AG08396 (cell line): ENCODE results near the gene MAP2K5.
"Not testable (repeated sequence)": the region's sequence is repeated elsewhere in the genome, so short reads cannot be mapped to it uniquely, and the experiment has no call there.

ENCODE experiments used
- DNase-seq: peaks from one replicate; pipeline ENCODE4 v3.0.0; 2012; ENCODE audit warnings: low spot score, mixed read lengths

The MAP2K5 gene

GRCh38 chr15:67601073-67601472, 58.6 kb downstream of the MAP2K5 start:
- DNase-seq: no peak

- no peak for DNase-seq
Measured at GRCh38 chr15:67603063-67603462, 60.6 kb downstream of the MAP2K5 start.

GRCh38 chr15:67605871-67606270, 63.4 kb downstream of the MAP2K5 start:
- no peak for DNase-seq

GRCh38 chr15:67606742-67607141, 64.2 kb downstream of the MAP2K5 start:
- DNase-seq: no peak

- no peak for DNase-seq
Measured at GRCh38 chr15:67607329-67607728, 64.8 kb downstream of the MAP2K5 start.

DNA sequence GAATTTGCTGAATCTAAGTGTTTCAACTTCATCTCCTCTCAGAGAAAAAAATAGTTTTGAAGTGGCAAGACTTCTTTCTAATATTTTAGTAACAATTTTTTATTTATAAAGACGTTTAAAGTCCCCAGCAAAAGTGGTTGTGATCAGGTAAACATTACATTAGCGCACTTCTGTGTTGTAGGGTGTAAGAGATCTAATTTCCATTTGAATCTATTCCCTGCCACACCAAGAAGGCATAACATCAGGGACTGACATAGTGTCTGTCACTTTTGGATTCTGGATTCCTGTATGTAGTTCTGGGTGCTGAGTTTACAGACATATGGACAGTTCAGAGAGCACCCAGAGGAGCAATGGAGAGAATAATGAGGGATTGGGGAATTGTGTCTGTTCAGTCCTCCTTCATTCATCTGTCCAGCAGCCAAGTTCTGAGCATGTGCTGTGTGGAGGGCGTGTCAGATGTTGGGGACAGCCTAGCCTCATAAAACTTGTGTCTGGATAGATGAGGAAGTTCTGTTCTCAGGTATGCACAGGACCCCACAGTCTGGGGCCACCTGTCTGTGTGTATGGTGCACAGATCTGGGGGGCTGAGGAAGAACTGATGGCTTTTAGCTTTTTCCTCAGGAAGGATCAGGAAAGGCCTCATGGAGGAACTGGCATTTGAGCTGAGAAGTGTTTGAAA, 65.6 kb downstream of the MAP2K5 start:
- no peak for DNase-seq

- DNase-seq: no peak
Measured at GRCh38 chr15:67608638-67608959, 66.1 kb downstream of the MAP2K5 start.

DNA sequence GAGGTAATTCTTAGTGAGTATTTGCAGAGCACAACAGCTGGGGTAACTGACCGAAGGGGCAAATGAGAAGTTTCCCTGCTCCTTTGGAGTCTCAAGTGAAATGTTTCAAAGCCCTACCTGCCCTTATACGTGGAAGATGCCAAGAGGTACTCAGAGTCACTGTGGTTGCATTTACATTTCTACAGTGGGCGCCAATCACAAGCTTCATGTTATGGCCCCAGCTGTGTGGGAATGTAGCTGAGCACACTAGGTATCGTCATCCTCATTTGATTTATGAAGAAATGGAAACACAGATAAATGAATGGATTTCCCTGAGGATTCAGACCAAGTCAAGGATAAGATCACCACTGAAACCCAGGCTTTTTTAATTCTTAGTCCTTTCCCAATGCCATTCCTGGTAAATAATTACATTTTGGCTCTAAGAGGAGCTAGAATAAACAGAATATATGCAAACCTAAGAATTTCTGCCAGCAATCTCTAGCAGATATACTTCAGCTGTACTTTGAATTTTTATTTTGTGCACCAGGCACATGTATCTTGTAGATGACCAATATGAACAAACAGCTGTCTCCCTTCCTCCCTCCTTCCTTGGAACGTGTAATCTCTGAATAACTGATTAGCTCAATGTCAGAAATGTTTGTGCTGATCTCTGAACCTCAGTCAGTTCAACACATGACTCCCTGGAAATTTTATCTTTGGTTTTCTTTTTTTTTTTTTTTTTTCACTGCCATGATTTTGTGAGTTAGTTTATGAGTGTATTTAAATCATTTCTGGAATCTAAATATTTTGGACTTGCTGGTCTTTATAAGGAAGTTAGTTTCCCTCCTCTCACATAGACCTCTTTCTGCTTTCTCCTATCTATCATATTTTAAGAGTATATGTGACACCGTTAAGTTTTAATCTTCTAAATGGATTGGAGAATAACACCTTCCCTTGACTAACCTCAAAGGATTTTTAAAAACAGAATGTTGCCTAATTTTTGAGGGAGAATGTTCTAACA, 69.2 kb downstream of the MAP2K5 start:
- DNase-seq: no peak

- no peak for DNase-seq
Measured at GRCh38 chr15:67613211-67613610, 70.7 kb downstream of the MAP2K5 start.

- DNase-seq: no peak
Measured at GRCh38 chr15:67613708-67614107, 71.2 kb downstream of the MAP2K5 start.

- DNase-seq: not testable (repeated sequence)
Measured at GRCh38 chr15:67615131-67615534, 72.6 kb downstream of the MAP2K5 start.

DNA sequence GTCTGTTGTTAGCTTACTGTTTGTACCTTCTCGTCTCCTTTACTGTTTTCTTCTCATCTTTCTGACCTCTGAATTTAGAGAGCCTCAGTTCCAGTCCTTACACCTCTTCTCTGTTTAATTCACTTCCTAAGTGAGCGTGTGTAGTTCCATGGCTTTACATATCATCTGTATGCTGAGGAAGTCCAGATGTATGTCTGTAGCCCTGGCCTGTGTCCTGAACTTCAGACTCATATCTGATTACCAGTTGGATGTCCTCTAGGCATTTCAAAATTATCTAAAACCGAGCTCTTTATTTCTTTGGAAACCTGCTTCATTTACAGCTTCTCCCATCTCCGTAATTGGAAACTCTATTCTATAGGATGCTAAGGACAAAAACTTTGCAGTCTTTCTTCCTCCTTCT, 75.8 kb downstream of the MAP2K5 start:
- DNase-seq: no peak

- no peak for DNase-seq
Measured at GRCh38 chr15:67622110-67622509, 79.6 kb downstream of the MAP2K5 start.

DNA sequence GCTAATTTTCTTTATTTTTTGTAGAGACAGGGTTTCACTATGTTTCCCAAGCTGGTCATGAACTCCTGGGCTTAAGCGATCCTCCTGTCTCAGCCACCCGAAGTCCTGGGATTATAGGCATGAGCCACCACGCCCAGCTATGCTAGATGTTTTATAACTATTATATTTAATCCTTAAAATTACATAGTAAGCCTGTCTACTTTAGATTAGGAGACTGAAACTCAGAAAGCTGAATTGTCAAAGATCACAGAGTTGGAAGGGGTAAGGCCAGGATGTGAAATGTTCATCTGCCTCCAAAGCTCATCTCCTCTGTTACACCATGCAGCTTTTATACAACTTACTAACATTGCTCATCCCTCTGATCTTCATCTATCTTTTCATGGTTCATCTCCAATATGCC, 89.8 kb downstream of the MAP2K5 start:
- no peak for DNase-seq

GRCh38 chr15:67635950-67636349, 93.4 kb downstream of the MAP2K5 start:
- DNase-seq: not testable (repeated sequence)

- no peak for DNase-seq
Measured at GRCh38 chr15:67639591-67639990, 97.1 kb downstream of the MAP2K5 start.

GRCh38 chr15:67641453-67641852, 99.0 kb downstream of the MAP2K5 start:
- DNase-seq: no peak

DNA sequence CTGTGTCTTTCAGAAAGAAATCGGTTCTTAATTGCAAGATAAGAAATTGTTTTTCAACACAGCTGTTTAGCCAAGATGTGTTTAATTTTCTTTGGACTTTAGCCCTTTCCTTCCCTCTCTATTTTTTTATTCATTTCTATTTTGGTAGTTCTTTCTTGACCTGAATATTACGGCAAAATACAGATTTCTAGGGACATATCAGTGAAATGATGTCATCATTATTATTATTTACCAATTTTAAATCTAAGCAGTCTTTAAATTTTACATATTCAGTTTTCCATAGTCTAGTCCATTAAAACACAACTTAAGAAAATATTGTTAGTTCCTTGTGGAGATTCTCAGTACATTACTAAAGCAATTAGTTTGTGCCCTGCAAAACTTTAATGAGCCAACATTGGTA, 104.3 kb downstream of the MAP2K5 start:
- DNase-seq: no peak

GRCh38 chr15:67652586-67652985, 110.1 kb downstream of the MAP2K5 start:
- DNase-seq: no peak

DNA sequence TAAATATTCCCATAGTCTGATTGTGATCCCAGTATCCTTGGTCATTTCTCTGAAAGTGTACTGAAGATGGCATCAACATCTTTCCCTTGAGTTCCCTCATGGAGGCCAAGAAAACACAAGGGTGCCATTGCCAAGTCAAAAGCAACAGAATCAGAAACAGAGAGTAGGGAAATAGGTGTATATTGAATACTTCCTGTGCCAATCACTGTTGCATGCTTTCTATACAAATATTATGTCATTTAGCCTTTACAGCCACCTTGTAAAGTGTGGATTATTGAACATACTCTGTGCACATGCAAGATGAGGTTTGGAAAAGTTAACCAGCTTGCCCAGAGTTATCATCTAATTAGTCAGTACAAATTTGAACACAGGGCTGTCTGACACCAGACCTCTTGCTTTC, 117.9 kb downstream of the MAP2K5 start:
- no peak for DNase-seq

DNA sequence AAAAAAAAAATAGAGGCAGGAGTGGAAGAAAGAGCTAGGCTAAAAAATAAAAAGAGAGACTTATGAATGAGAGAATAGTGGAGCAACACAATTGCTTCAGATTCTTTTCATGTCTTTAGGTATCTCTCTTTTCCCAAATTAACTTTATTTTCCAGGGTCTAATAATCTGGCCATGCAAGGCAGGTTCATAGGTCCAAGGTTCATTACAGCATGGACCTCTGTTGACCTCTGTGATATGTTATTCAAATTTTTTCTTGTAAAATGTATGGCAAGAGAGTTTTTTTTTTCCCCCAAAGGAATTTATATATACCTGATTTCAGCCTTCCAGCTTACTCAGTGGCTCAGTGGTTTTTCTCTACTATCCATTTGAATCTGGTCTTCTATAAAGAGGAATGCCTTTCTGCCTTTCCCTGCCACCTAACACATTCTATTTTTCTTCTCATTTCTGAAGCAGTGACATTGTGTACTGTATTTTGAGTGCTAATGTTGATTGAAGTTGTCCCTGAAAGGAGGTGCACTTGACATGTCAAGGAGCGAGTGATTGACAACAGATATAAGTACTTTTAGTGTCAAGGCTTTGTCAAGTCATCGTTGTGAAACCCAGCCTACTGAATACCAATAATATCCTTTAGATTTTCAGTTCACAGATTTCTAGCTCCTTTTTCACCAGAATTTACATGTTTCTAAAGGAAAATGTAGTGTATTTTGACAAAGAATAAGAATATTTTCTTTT, 118.5 kb downstream of the MAP2K5 start:
- DNase-seq: no peak

GRCh38 chr15:67670647-67671305, 128.3 kb downstream of the MAP2K5 start:
- DNase-seq: no peak
